Measurements from ENCODE around the gene RAD23A. TPM values are rescaled to one million over a fixed set of nuclear protein-coding genes. Genes with fewer than 3 reads are reported as not detected.
"Not testable (repeated sequence)": the region's sequence is repeated elsewhere in the genome, so short reads cannot be mapped to it uniquely, and the experiment has no call there.

The RAD23A gene
- total RNA-seq, 1 donor from 2014 or later: 80.7 TPM

- no peak for TF ChIP-seq CTCF (IDR thresholded peaks at IDR 0.05; ENCODE audit: unreplicated experiment)
- H3K27ac Mint-ChIP-seq: peak overlapping the region; percentile 58
- H3K9me3 Mint-ChIP-seq: no peaks in the 10 kb centered on the region
- H3K27me3 Mint-ChIP-seq (ENCODE audit: low read depth): no peaks in the 10 kb centered on the region
- H3K36me3 Mint-ChIP-seq: peaks cover 36% of the 10 kb centered on the region
- DNase-seq (ENCODE audit: low spot score in 2 of 2, unreplicated experiment in 2 of 2): no peak
- no peak overlapping the region for H3K4me3 Mint-ChIP-seq
- peaks cover 28% of the 10 kb centered on the region for H3K4me1 Mint-ChIP-seq
Observed at GRCh38 chr19:12947702-12948611, 2.3 kb downstream of the RAD23A start.

- no peak for DNase-seq (ENCODE audit: low spot score in 2 of 2, unreplicated experiment in 2 of 2)
- H3K4me3 Mint-ChIP-seq: no peak overlapping the region
- H3K9me3 Mint-ChIP-seq: no peaks in the 10 kb centered on the region
- H3K36me3 Mint-ChIP-seq: peaks cover 30% of the 10 kb centered on the region
- H3K27me3 Mint-ChIP-seq (ENCODE audit: low read depth): no peaks in the 10 kb centered on the region
- no peak for TF ChIP-seq CTCF (IDR thresholded peaks at IDR 0.05; ENCODE audit: unreplicated experiment)
- H3K4me1 Mint-ChIP-seq: peaks cover 29% of the 10 kb centered on the region
- no peak overlapping the region for H3K27ac Mint-ChIP-seq
Observed at GRCh38 chr19:12948612-12949362, 3.1 kb downstream of the RAD23A start.

- no peaks in the 10 kb centered on the region for H3K27me3 Mint-ChIP-seq (ENCODE audit: low read depth)
- no peak for TF ChIP-seq CTCF (IDR thresholded peaks at IDR 0.05; ENCODE audit: unreplicated experiment)
- peak overlapping the region; percentile 28 for H3K27ac Mint-ChIP-seq
- peaks cover 29% of the 10 kb centered on the region for H3K36me3 Mint-ChIP-seq
- peaks cover 32% of the 10 kb centered on the region for H3K4me1 Mint-ChIP-seq
- H3K4me3 Mint-ChIP-seq: no peak overlapping the region
- no peaks in the 10 kb centered on the region for H3K9me3 Mint-ChIP-seq
- no peak for DNase-seq (ENCODE audit: low spot score in 2 of 2, unreplicated experiment in 2 of 2)
Observed at GRCh38 chr19:12949363-12950283, 4.0 kb downstream of the RAD23A start.

GRCh38 chr19:12952050-12952449 lies 6.4 kb downstream of the RAD23A start:
- not testable (repeated sequence) for H3K27me3 Mint-ChIP-seq (ENCODE audit: low read depth); DNase-seq (ENCODE audit: low spot score in 2 of 2, unreplicated experiment in 2 of 2); H3K9me3 Mint-ChIP-seq; H3K4me3 Mint-ChIP-seq; H3K27ac Mint-ChIP-seq
- Mint-ChIP-seq H3K36me3 (peaks cover 29% of the 10 kb centered on the region), H3K4me1 (peaks cover 30% of the 10 kb centered on the region)

GRCh38 chr19:12952488-12953137 lies 7.0 kb downstream of the RAD23A start:
- Mint-ChIP-seq H3K4me1 (peaks cover 30% of the 10 kb centered on the region), H3K27me3 (ENCODE audit: low read depth) (no peaks in the 10 kb centered on the region), H3K27ac (peak overlapping the region; percentile 66), H3K4me3 (no peak overlapping the region), H3K9me3 (no peaks in the 10 kb centered on the region), H3K36me3 (peaks cover 28% of the 10 kb centered on the region)
- TF ChIP-seq CTCF (IDR thresholded peaks at IDR 0.05; ENCODE audit: unreplicated experiment): no peak
- no peak for DNase-seq (ENCODE audit: low spot score in 2 of 2, unreplicated experiment in 2 of 2)

Measured in mesothelial cell of epicardium (in vitro differentiated cells).